Cardiac atrium fibroblast (primary cell): ENCODE data around the gene VANGL1. TPM values are rescaled to one million over a fixed set of nuclear protein-coding genes. Genes with fewer than 3 reads are reported as not detected.

ENCODE experiments used
- total RNA-seq: library from RNA; depleted of rRNA; stranded (reverse); fragments of >200 nt; gene quantifications from 2 replicates; pipeline ENCODE4 v1.2.3, GENCODE V29; 2015

VANGL1 gene
- total RNA-seq: 9.9 and 10.1 TPM in 2 replicates

DNA sequence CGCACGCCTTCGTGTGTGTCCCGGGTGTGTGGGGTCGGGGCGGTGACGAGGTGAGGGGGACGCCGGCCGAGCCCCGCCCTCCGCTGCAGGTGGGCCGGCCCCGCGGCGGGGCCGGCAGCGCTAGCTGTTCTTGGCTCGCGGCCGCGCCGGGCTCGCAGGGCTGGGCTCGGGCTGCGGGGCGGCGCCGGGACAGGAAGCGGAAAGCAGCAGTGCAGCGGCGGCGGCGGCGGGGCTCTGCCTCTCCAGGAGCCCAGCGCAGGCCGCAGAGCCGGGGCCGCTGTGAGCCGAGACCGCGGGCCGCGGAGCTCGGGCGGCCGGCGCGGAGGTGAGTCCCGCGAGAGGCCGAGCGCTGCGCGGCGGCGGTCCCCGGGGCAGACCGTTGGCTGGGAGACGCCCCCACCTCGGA is at the start of gene VANGL1:
Gene VANGL1 (plus strand): TSS at position 209 of the 406 bp plus-strand sequence. CDS start 9,444 bp downstream, outside the sequence.

Other genes starting within 250 kb of the VANGL1 start
- gene CASQ2, start 126.7 kb downstream of the VANGL1 start, total RNA-seq: not detected in 2 replicates
- not detected in 2 replicates for gene NHLH2, start 199.2 kb downstream of the VANGL1 start, total RNA-seq